GM12878 (cell line): Measurements from ENCODE around the gene KIDINS220. TPM values are rescaled to one million over a fixed set of nuclear protein-coding genes. Genes with fewer than 3 reads are reported as not detected.

Experiments used
- ATAC-seq: fragments of 200-7000 bp; cut with Tn5 transposase; 3 replicates; pipeline ENCODE4 v1.9.1; 2020; ENCODE audit warnings: mild to moderate bottlenecking, moderate library complexity
- BruUV-seq: library from RNA; stranded (reverse); fragments of 400-500 nt; replicated peaks from 2 replicates; lab custom pipeline; 2021; lab: Mats Ljungman, UMichigan
- CTCF ChIA-PET: fragments of 300-600 bp; sonication (Branson Sonifier 250); formaldehyde crosslinking; extraction: SDS; loops from one replicate; lab custom pipeline; 2021; ENCODE audit warnings: inconsistent platforms; lab: Yijun Ruan, JAX
- POLR2A ChIA-PET: fragments of 350-600 bp; formaldehyde crosslinking; extraction: SDS; loops from one replicate; lab custom pipeline; 2021; ENCODE audit warnings: inconsistent platforms; lab: Charles Lee
- RAD21 ChIA-PET: fragments of 300-600 bp; sonication (Branson Sonifier 250); formaldehyde crosslinking; loops from one replicate; lab custom pipeline; 2023; ENCODE audit warnings: antibody characterized with exemption; ENCODE audit not compliant: unreplicated experiment; lab: Charles Lee
- SMC1A ChIA-PET: fragments of 300-600 bp; sonication (Branson Sonifier 250); formaldehyde crosslinking; loops from one replicate; lab custom pipeline; 2023; ENCODE audit not compliant: unreplicated experiment, uncharacterized antibody; lab: Charles Lee
- DNase-seq: peaks from one replicate; pipeline ENCODE4 v3.0.0-alpha.2; 2011; ENCODE audit warnings: low read depth, low spot score
- FAIRE-seq: peaks from 3 replicates; lab custom pipeline; 2011; peaks lifted over from hg19 to GRCh38; lab: Jason Lieb, UNC
- H2AFZ ChIP-seq: 2 replicates; pipeline ENCODE4 v1.6.0; 2011; ENCODE audit warnings: low read depth, low read length, control low read depth; ENCODE audit not compliant: control insufficient read depth
- H3K27ac ChIP-seq: 2 replicates; pipeline ENCODE4 v1.5.1; 2011; ENCODE audit warnings: control low read depth; ENCODE audit not compliant: control insufficient read depth, insufficient read depth
- H3K27me3 ChIP-seq, 2 experiments: replicated peaks in 1 of 2; 2 replicates each; pipeline versions ENCODE4 v1.6.0 to v1.6.1; 2011; ENCODE audit warnings: low read length in 1 of 2; ENCODE audit not compliant: control insufficient read depth in 2 of 2, insufficient read depth in 2 of 2
- H3K36me3 ChIP-seq, 2 experiments: 2 replicates each; pipeline ENCODE4 v1.5.1; 2011; ENCODE audit warnings: low read length in 1 of 2; ENCODE audit not compliant: control insufficient read depth in 2 of 2, insufficient read depth in 2 of 2
- H3K4me1 ChIP-seq: 2 replicates; pipeline ENCODE4 v1.6.1; 2011; ENCODE audit warnings: mild to moderate bottlenecking, low read length, moderate library complexity, mixed read lengths; ENCODE audit not compliant: control insufficient read depth, insufficient read depth
- H3K4me2 ChIP-seq: 2 replicates; pipeline ENCODE4 v1.6.0; 2011; ENCODE audit warnings: control low read depth; ENCODE audit not compliant: control insufficient read depth, insufficient read depth
- H3K4me3 ChIP-seq: fragments of 200-600 bp; sonication (generic); 2 replicates; pipeline ENCODE4 v1.5.1; 2016
- H3K79me2 ChIP-seq: 2 replicates; pipeline ENCODE4 v1.6.0; 2011; ENCODE audit warnings: low read length; ENCODE audit not compliant: control insufficient read depth, insufficient read depth
- H3K9ac ChIP-seq: 2 replicates; pipeline ENCODE4 v1.8.0; 2011; ENCODE audit warnings: low read length, control low read depth, mixed read lengths; ENCODE audit not compliant: control insufficient read depth, insufficient read depth
- H3K9me3 ChIP-seq: replicated peaks from 3 replicates; pipeline ENCODE4 v1.5.1; 2011; ENCODE audit warnings: mild to moderate bottlenecking, low read length; ENCODE audit not compliant: control insufficient read depth, insufficient read depth
- H4K20me1 ChIP-seq: 2 replicates; pipeline ENCODE4 v1.6.0; 2011; ENCODE audit not compliant: control insufficient read depth, insufficient read depth
- HDAC2 ChIP-seq: fragments of 200-600 bp; sonication (generic); IDR thresholded peaks from 2 replicates; pipeline ENCODE4 v1.6.1; 2017
- MYB ChIP-seq: fragments of 150-350 bp; IDR thresholded peaks from 2 replicates; pipeline ENCODE4 v1.6.1; 2014; ENCODE audit warnings: mild to moderate bottlenecking, low read depth, low read length, borderline replicate concordance
- NFXL1 ChIP-seq: fragments of 450-650 bp; IDR thresholded peaks from 2 replicates; pipeline ENCODE4 v1.6.1; 2017; ENCODE audit warnings: antibody characterized with exemption, mild to moderate bottlenecking, borderline replicate concordance
- YY1 ChIP-seq: IDR thresholded peaks from 2 replicates; pipeline ENCODE4 v1.6.1; 2011; ENCODE audit warnings: low read depth, mild to moderate bottlenecking, low read length
- ZBTB40 ChIP-seq: fragments of 450-650 bp; IDR thresholded peaks from 2 replicates; pipeline ENCODE4 v1.6.1; 2016; ENCODE audit warnings: mild to moderate bottlenecking, moderate library complexity, borderline replicate concordance
- ZNF384 ChIP-seq: IDR thresholded peaks from 2 replicates; pipeline ENCODE4 v1.6.1; 2012; ENCODE audit warnings: low read depth, mild to moderate bottlenecking, low read length, improper control_type of control experiment, borderline replicate concordance
- WGBS: methylation state at CpG from one replicate; pipeline ENCODE4 v1.1.6; 2016; ENCODE audit warnings: low lambda C conversion rate; ENCODE audit not compliant: insufficient replicate concordance, insufficient coverage; ENCODE audit errors: missing lambda C conversion rate; 5-methylcytosine and 5-hydroxymethylcytosine counted together
- in situ Hi-C: fragments of 300-500 bp; cut with MboI; formaldehyde crosslinking; loops from 9 replicates; pipeline ENCODE4 v1.14.3; 2018; ENCODE audit warnings: mixed read lengths
- intact Hi-C: fragments of 100-400 bp; cut with micrococcal nuclease; formaldehyde crosslinking; loops from one replicate; pipeline ENCODE4 v1.14.2; 2022; ENCODE audit not compliant: unreplicated experiment
- polyA plus RNA-seq, 11 experiments: library from polyadenylated mRNA; depleted of rRNA in 4 of 11; unstranded in 6 of 11; stranded (reverse) in 5 of 11; fragments of >200 nt; fragmentation: Nextera tagmentation in 4 of 11; fragmentation: Illumina TruSeq in 1 of 11; extraction: Ambion mirVana in 4 of 11; extraction: Trizol in 1 of 11; gene quantifications; 1 replicate in 1 of 11; 2 replicates in 10 of 11; pipeline versions ENCODE4 v1.2.1 to v1.2.3, GENCODE V29; 2011 to 2016; ENCODE audit warnings: inconsistent platforms in 2 of 11, missing spikeins in 2 of 11, low read depth in 1 of 11
- total RNA-seq, 4 experiments: library from RNA; depleted of rRNA in 3 of 4; stranded (reverse); fragments of >200 nt in 3 of 4; fragmentation: Illumina TruSeq in 1 of 4; extraction: Trizol in 1 of 4; gene quantifications; 2 replicates each; pipeline versions ENCODE4 v1.2.1 to v1.2.3, GENCODE V29; 2013 to 2021

KIDINS220 gene
- total and polyA plus RNA-seq, 10 of the 15 experiments (the other 5 are each of a cell fraction or from before 2014, with no cell fraction given), result 6.0 to 31.2 (median 16.0) TPM

- Histone ChIP-seq H2AFZ (no peak overlapping the region), H3K4me1 (no peaks in the 10 kb centered on the region), H3K9ac (no peak overlapping the region), H3K27ac (no peak overlapping the region), H3K4me3 (no peak overlapping the region), H3K27me3 (no peaks in the 10 kb centered on the region), H4K20me1 (no peaks in the 10 kb centered on the region), H3K4me2 (no peak overlapping the region), H3K36me3 (no peaks in the 10 kb centered on the region)
- no TSS peak for BruUV-seq
- no peak for FAIRE-seq
- ChIA-PET CTCF (interaction anchor here (0.6 to 2.3 kb wide), 5 partner anchors 118 to 273 kb away, joined by 3 to 8 read pairs (median 3); no protein-coding TSS in a partner anchor), SMC1A (interaction anchor here (0.6 to 2.2 kb wide), 4 partner anchors 34 to 274 kb away, joined by 3 to 7 read pairs (median 4); no protein-coding TSS in a partner anchor), RAD21 (interaction anchor here (1.0 to 1.5 kb wide), 2 partner anchors 233 to 247 kb away, joined by 3 to 4 read pairs; no protein-coding TSS in a partner anchor), POLR2A (no interaction called here)
- no peak for ATAC-seq
- no peak for DNase-seq
- WGBS, result 4% methylated on average over 3 of the region's 3 CpGs
- in situ Hi-C loops, result no loop called here
- intact Hi-C loops, result no loop called here
- TF ChIP-seq YY1 (no peak), HDAC2 (no peak)
- TF ChIP-seq, all 136 proteins: peak for 0
- Histone ChIP-seq H3K9me3 (no peaks in the 10 kb centered on the region), H3K79me2 (no peaks in the 10 kb centered on the region)
These were observed 29.9 kb upstream of the KIDINS220 start for GRCh38 chr2:8867363-8867762.

- in situ Hi-C loops, result no loop called here
- ChIA-PET POLR2A (interaction anchor here (0.6 to 0.7 kb wide), 2 partner anchors 30 to 101 kb away, joined by 3 to 7 read pairs; no protein-coding TSS in a partner anchor), SMC1A (interaction anchor here (1.0 to 1.9 kb wide), 2 partner anchors 16 to 122 kb away, joined by 3 to 6 read pairs; no protein-coding TSS in a partner anchor), CTCF (interaction anchor here (0.7 to 3.9 kb wide), 6 partner anchors 10 to 412 kb away, joined by 3 to 20 read pairs (median 3); no protein-coding TSS in a partner anchor), RAD21 (interaction anchor here (1.0 kb wide), 1 partner anchor 10 kb away, joined by 3 read pairs; no protein-coding TSS in a partner anchor)
- Histone ChIP-seq H3K9me3 (no peaks in the 10 kb centered on the region), H3K4me2 (no peak overlapping the region), H2AFZ (no peak overlapping the region), H3K79me2 (no peaks in the 10 kb centered on the region), H3K4me3 (no peak overlapping the region), H3K36me3 (no peaks in the 10 kb centered on the region), H3K9ac (no peak overlapping the region), H3K27me3 (no peaks in the 10 kb centered on the region), H3K4me1 (no peaks in the 10 kb centered on the region), H3K27ac (no peak overlapping the region), H4K20me1 (no peaks in the 10 kb centered on the region)
- no TSS peak for BruUV-seq
- intact Hi-C loops, result no loop called here
- TF ChIP-seq ZNF384, result no peak
- no peak for TF ChIP-seq MYB
- TF ChIP-seq NFXL1, result no peak
- TF ChIP-seq ZBTB40, result peak; percentile 71
- FAIRE-seq (no peak), ATAC-seq (no peak), DNase-seq (no peak)
- 75% methylated on average over 10 of the region's 10 CpGs for WGBS
These were observed 26.0 kb upstream of the KIDINS220 start for GRCh38 chr2:8863331-8863953.
